ENCODE measurements around the gene ANXA2. TPM values are rescaled to one million over a fixed set of nuclear protein-coding genes. Genes with fewer than 3 reads are reported as not detected.
"Not testable (repeated sequence)": the region's sequence is repeated elsewhere in the genome, so short reads cannot be mapped to it uniquely, and the experiment has no call there.

The ANXA2 gene
- total RNA-seq, 1 experiment from 2014 or later = 6.7 TPM

GRCh38 chr15:60363903-60364611 is 33.7 kb downstream of the ANXA2 start:
- Histone ChIP-seq H3K27me3 (ENCODE audit: low read length) (no peaks in the 10 kb centered on the region), H3K4me3 (ENCODE audit: low read length) (no peak overlapping the region), H3K9me2 (replicated peaks; ENCODE audit: insufficient read depth, low read length) (no peaks in the 10 kb centered on the region), H3K36me3 (ENCODE audit: insufficient read depth, low read length) (no peaks in the 10 kb centered on the region), H3K9me3 (ENCODE audit: low read length) (no peaks in the 10 kb centered on the region), H3K4me1 (ENCODE audit: low read length) (no peaks in the 10 kb centered on the region), H3K79me2 (ENCODE audit: low read length) (no peaks in the 10 kb centered on the region), H4K20me1 (ENCODE audit: insufficient read depth, low read depth, low read length) (0 out of 2 replicates have a peak, but pooled peaks cover 4% of the 10 kb centered on the region), H3K4me2 (ENCODE audit: low read depth, low read length, poor library complexity, severe bottlenecking) (no peak overlapping the region), H2AFZ (ENCODE audit: low read length) (no peak overlapping the region), H3K9ac (ENCODE audit: low read length) (no peak overlapping the region), H3K27ac (ENCODE audit: low read length) (no peak overlapping the region)
- no peak for DNase-seq

- Histone ChIP-seq H3K27ac (ENCODE audit: low read length) (no peak overlapping the region), H3K9ac (ENCODE audit: low read length) (no peak overlapping the region), H3K27me3 (ENCODE audit: low read length) (no peaks in the 10 kb centered on the region), H3K36me3 (ENCODE audit: insufficient read depth, low read length) (no peaks in the 10 kb centered on the region), H3K9me2 (replicated peaks; ENCODE audit: insufficient read depth, low read length) (no peaks in the 10 kb centered on the region), H3K4me1 (ENCODE audit: low read length) (no peaks in the 10 kb centered on the region), H3K4me2 (ENCODE audit: low read depth, low read length, poor library complexity, severe bottlenecking) (no peak overlapping the region), H4K20me1 (ENCODE audit: insufficient read depth, low read depth, low read length) (0 out of 2 replicates have a peak, but pooled peaks cover 4% of the 10 kb centered on the region), H3K9me3 (ENCODE audit: low read length) (no peaks in the 10 kb centered on the region), H3K79me2 (ENCODE audit: low read length) (no peaks in the 10 kb centered on the region), H2AFZ (ENCODE audit: low read length) (no peak overlapping the region), H3K4me3 (ENCODE audit: low read length) (no peak overlapping the region)
- no peak for DNase-seq
These were observed 34.7 kb downstream of the ANXA2 start for GRCh38 chr15:60363087-60363549.

GRCh38 chr15:60362321-60363086 is 35.3 kb downstream of the ANXA2 start:
- H3K27me3 ChIP-seq (ENCODE audit: low read length) = no peaks in the 10 kb centered on the region
- H3K4me3 ChIP-seq (ENCODE audit: low read length) = no peak overlapping the region
- H3K36me3 ChIP-seq (ENCODE audit: insufficient read depth, low read length) = no peaks in the 10 kb centered on the region
- H3K4me2 ChIP-seq (ENCODE audit: low read depth, low read length, poor library complexity, severe bottlenecking) = no peak overlapping the region
- H4K20me1 ChIP-seq (ENCODE audit: insufficient read depth, low read depth, low read length) = 0 out of 2 replicates have a peak, but pooled peaks cover 4% of the 10 kb centered on the region
- H2AFZ ChIP-seq (ENCODE audit: low read length) = no peak overlapping the region
- H3K9me2 ChIP-seq (replicated peaks; ENCODE audit: insufficient read depth, low read length) = no peaks in the 10 kb centered on the region
- H3K9me3 ChIP-seq (ENCODE audit: low read length) = no peaks in the 10 kb centered on the region
- no peak for DNase-seq
- H3K79me2 ChIP-seq (ENCODE audit: low read length) = no peaks in the 10 kb centered on the region
- no peak overlapping the region for H3K27ac ChIP-seq (ENCODE audit: low read length)
- H3K4me1 ChIP-seq (ENCODE audit: low read length) = no peaks in the 10 kb centered on the region
- H3K9ac ChIP-seq (ENCODE audit: low read length) = no peak overlapping the region

- H3K79me2 ChIP-seq (ENCODE audit: low read length); H3K9ac ChIP-seq (ENCODE audit: low read length); H3K36me3 ChIP-seq (ENCODE audit: insufficient read depth, low read length): not testable (repeated sequence)
These were observed 38.0 kb downstream of the ANXA2 start for GRCh38 chr15:60359738-60360137.

GRCh38 chr15:60358935-60359682 is 38.7 kb downstream of the ANXA2 start:
- H3K9me3 ChIP-seq (ENCODE audit: low read length) = no peaks in the 10 kb centered on the region
- no peaks in the 10 kb centered on the region for H3K27me3 ChIP-seq (ENCODE audit: low read length)
- H3K79me2 ChIP-seq (ENCODE audit: low read length) = no peaks in the 10 kb centered on the region
- no peak overlapping the region for H3K9ac ChIP-seq (ENCODE audit: low read length)
- no peak overlapping the region for H3K4me2 ChIP-seq (ENCODE audit: low read depth, low read length, poor library complexity, severe bottlenecking)
- H3K4me3 ChIP-seq (ENCODE audit: low read length) = no peak overlapping the region
- no peaks in the 10 kb centered on the region for H3K9me2 ChIP-seq (replicated peaks; ENCODE audit: insufficient read depth, low read length)
- H3K27ac ChIP-seq (ENCODE audit: low read length) = no peak overlapping the region
- no peaks in the 10 kb centered on the region for H3K4me1 ChIP-seq (ENCODE audit: low read length)
- H3K36me3 ChIP-seq (ENCODE audit: insufficient read depth, low read length) = no peaks in the 10 kb centered on the region
- 0 out of 2 replicates have a peak, but pooled peaks cover 4% of the 10 kb centered on the region for H4K20me1 ChIP-seq (ENCODE audit: insufficient read depth, low read depth, low read length)
- no peak for DNase-seq
- H2AFZ ChIP-seq (ENCODE audit: low read length) = no peak overlapping the region

More at GRCh38 chr15:60359738-60360137, 38.0 kb downstream of the ANXA2 start:
- not testable (repeated sequence) for H3K27ac ChIP-seq (ENCODE audit: low read length); H3K4me2 ChIP-seq (ENCODE audit: low read depth, low read length, poor library complexity, severe bottlenecking); H3K4me1 ChIP-seq (ENCODE audit: low read length); H3K4me3 ChIP-seq (ENCODE audit: low read length); H3K27me3 ChIP-seq (ENCODE audit: low read length); H3K9me3 ChIP-seq (ENCODE audit: low read length); H2AFZ ChIP-seq (ENCODE audit: low read length); H3K9me2 ChIP-seq (replicated peaks; ENCODE audit: insufficient read depth, low read length); H4K20me1 ChIP-seq (ENCODE audit: insufficient read depth, low read depth, low read length)
- peak; percentile 83 for DNase-seq

- Histone ChIP-seq H3K36me3 (ENCODE audit: insufficient read depth, low read length) (no peaks in the 10 kb centered on the region), H2AFZ (ENCODE audit: low read length) (no peak overlapping the region), H3K9me2 (replicated peaks; ENCODE audit: insufficient read depth, low read length) (no peaks in the 10 kb centered on the region), H3K27ac (ENCODE audit: low read length) (no peak overlapping the region), H3K9me3 (ENCODE audit: low read length) (no peaks in the 10 kb centered on the region), H3K4me1 (ENCODE audit: low read length) (no peaks in the 10 kb centered on the region), H3K79me2 (ENCODE audit: low read length) (no peaks in the 10 kb centered on the region), H3K9ac (ENCODE audit: low read length) (no peak overlapping the region), H4K20me1 (ENCODE audit: insufficient read depth, low read depth, low read length) (0 out of 2 replicates have a peak, but pooled peaks cover 4% of the 10 kb centered on the region), H3K27me3 (ENCODE audit: low read length) (no peaks in the 10 kb centered on the region), H3K4me2 (ENCODE audit: low read depth, low read length, poor library complexity, severe bottlenecking) (no peak overlapping the region), H3K4me3 (ENCODE audit: low read length) (no peak overlapping the region)
- DNase-seq = no peak
These were observed 41.0 kb downstream of the ANXA2 start for GRCh38 chr15:60356832-60357231.

GRCh38 chr15:60355148-60355857 is 42.5 kb downstream of the ANXA2 start:
- Histone ChIP-seq H3K9me2 (replicated peaks; ENCODE audit: insufficient read depth, low read length) (no peaks in the 10 kb centered on the region), H4K20me1 (ENCODE audit: insufficient read depth, low read depth, low read length) (0 out of 2 replicates have a peak, but pooled peaks cover 4% of the 10 kb centered on the region), H3K4me3 (ENCODE audit: low read length) (no peak overlapping the region), H3K36me3 (ENCODE audit: insufficient read depth, low read length) (no peaks in the 10 kb centered on the region), H3K27me3 (ENCODE audit: low read length) (no peaks in the 10 kb centered on the region), H3K4me2 (ENCODE audit: low read depth, low read length, poor library complexity, severe bottlenecking) (no peak overlapping the region), H3K9me3 (ENCODE audit: low read length) (no peaks in the 10 kb centered on the region), H3K9ac (ENCODE audit: low read length) (no peak overlapping the region), H3K4me1 (ENCODE audit: low read length) (no peaks in the 10 kb centered on the region), H3K27ac (ENCODE audit: low read length) (no peak overlapping the region), H2AFZ (ENCODE audit: low read length) (no peak overlapping the region), H3K79me2 (ENCODE audit: low read length) (no peaks in the 10 kb centered on the region)
- no peak for DNase-seq

Measured in Karpas-422 (cell line).